Breast epithelium (tissue), 4 donors: ENCODE results near the gene UNKL. TPM values are rescaled to one million over a fixed set of nuclear protein-coding genes. Genes with fewer than 3 reads are reported as not detected.
"Not testable (repeated sequence)": the region's sequence is repeated elsewhere in the genome, so short reads cannot be mapped to it uniquely, and the experiment has no call there.

ENCODE experiments used
- DNase-seq, 2 donors: peaks; one replicate each; pipeline ENCODE4 v3.0.0-alpha.2; 2019; ENCODE audit warnings: low spot score in 2 of 2
- H3K27ac ChIP-seq, 2 donors: fragments of 200-600 bp; sonication (generic) in 1 of 2; one replicate each; pipeline ENCODE4 v1.5.1; 2016 to 2019; ENCODE audit warnings: mild to moderate bottlenecking in 1 of 2
- H3K27me3 ChIP-seq, 2 donors: fragments of 200-600 bp; sonication (generic) in 1 of 2; one replicate each; pipeline versions ENCODE4 v1.5.1 to v1.6.0; 2017 to 2019; ENCODE audit warnings: control low read depth in 1 of 2, mild to moderate bottlenecking in 1 of 2
- H3K36me3 ChIP-seq: fragments of 200-600 bp; one replicate; pipeline ENCODE4 v1.5.1; 2019
- H3K4me1 ChIP-seq, 2 donors: fragments of 200-600 bp; sonication (generic); one replicate each; pipeline ENCODE4 v1.5.1; 2016 to 2019; ENCODE audit warnings: control low read depth in 1 of 2
- H3K4me3 ChIP-seq, 3 donors: fragments of 200-600 bp; sonication (generic); 1 replicate in 2 of 3; 2 replicates in 1 of 3; pipeline ENCODE4 v1.5.1; 2016 to 2019; ENCODE audit warnings: mild to moderate bottlenecking in 3 of 3, moderate library complexity in 2 of 3
- H3K9me3 ChIP-seq, 2 donors: fragments of 200-600 bp; sonication (generic) in 1 of 2; one replicate each; pipeline ENCODE4 v1.5.1; 2016 to 2019; ENCODE audit warnings: control low read depth in 1 of 2
- POLR2A ChIP-seq: fragments of 450-650 bp; IDR thresholded peaks from one replicate; pipeline ENCODE4 v1.6.1; 2016; ENCODE audit warnings: antibody characterized with exemption, mild to moderate bottlenecking, moderate library complexity
- POLR2AphosphoS5 ChIP-seq, 3 donors: sonication (generic); formaldehyde crosslinking; IDR thresholded peaks; one replicate each; pipeline ENCODE4 v1.6.1; 2017; ENCODE audit warnings: antibody characterized with exemption in 3 of 3
- intact Hi-C: fragments of 100-400 bp; cut with DNase I; formaldehyde crosslinking; loops from one replicate; pipeline ENCODE4 v1.15.1; 2023; ENCODE audit warnings: low total_unique reads
- total RNA-seq, 3 donors: library from RNA; depleted of rRNA; stranded (reverse); fragments of >200 nt; gene quantifications; one replicate each; pipeline ENCODE4 v1.1.0, GENCODE V29; 2016
- TF ChIP-seq, protein P1 (sequence below), 3 donors: fragments of 450-650 bp; IDR thresholded peaks; one replicate each; pipeline ENCODE4 v1.5.1; 2016 to 2017; ENCODE audit warnings: antibody characterized with exemption in 3 of 3, mild to moderate bottlenecking in 3 of 3, moderate library complexity in 3 of 3

The UNKL gene
- total RNA-seq, 3 donors from 2014 or later = 18.6 to 28.5 (median 27.5) TPM

DNA sequence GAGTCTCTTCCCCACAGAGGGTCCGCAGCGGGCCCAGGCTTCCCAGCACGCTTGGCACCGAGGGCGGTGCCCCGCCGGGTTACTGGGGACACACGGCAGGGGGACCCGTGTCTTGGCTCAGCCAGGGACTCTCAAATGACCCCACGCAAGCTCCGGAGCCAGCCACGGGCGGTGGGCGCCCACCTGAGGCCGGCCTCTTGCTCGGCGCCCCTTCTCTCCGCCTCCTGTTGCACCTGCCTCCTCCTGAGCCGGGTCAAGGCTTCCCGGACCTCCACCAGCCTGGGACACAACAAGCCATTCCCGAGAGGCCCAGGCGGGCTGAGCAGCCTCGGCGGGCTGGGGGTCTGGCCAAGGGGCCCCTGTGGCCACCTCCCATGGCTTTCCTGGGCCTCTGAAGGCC, 28.2 kb upstream of the UNKL start:
- intact Hi-C loops = no loop called here
- H3K27ac ChIP-seq = no peak overlapping the region
- TF ChIP-seq, protein P1, sequence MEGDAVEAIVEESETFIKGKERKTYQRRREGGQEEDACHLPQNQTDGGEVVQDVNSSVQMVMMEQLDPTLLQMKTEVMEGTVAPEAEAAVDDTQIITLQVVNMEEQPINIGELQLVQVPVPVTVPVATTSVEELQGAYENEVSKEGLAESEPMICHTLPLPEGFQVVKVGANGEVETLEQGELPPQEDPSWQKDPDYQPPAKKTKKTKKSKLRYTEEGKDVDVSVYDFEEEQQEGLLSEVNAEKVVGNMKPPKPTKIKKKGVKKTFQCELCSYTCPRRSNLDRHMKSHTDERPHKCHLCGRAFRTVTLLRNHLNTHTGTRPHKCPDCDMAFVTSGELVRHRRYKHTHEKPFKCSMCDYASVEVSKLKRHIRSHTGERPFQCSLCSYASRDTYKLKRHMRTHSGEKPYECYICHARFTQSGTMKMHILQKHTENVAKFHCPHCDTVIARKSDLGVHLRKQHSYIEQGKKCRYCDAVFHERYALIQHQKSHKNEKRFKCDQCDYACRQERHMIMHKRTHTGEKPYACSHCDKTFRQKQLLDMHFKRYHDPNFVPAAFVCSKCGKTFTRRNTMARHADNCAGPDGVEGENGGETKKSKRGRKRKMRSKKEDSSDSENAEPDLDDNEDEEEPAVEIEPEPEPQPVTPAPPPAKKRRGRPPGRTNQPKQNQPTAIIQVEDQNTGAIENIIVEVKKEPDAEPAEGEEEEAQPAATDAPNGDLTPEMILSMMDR (IDR thresholded peaks at IDR 0.05) = no peak
- no peak for TF ChIP-seq POLR2AphosphoS5 (IDR thresholded peaks at IDR 0.05)
- TF ChIP-seq POLR2A = no peak

DNA sequence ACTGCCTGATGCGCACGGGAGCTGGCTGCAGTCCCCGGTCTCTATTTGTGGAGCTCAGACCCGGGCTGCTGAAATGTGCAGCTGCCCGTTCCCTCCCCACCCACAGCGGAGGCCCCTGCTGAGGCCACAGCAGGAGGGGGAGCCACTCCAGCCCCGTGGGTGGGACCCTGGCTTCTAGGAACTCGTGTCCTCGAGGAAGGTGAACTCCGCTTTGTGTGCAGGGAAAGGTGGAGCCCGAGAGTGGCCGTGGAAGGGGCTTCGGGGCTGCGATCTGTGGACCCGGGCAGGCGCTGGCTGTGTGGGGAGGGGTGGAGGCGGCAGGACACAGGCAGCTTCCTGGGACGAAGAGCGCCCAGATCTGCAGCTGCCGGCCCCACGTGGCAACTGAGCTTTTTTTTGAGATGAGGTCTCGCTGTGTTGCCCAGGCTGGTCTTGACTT, 26.9 kb upstream of the UNKL start:
- Histone ChIP-seq H3K9me3 (no peaks in the 10 kb centered on the region), H3K27me3 (no peaks in the 10 kb centered on the region), H3K4me3 (no peak overlapping the region), H3K27ac (no peak overlapping the region), H3K4me1 (no peaks in the 10 kb centered on the region), H3K36me3 (no peaks in the 10 kb centered on the region)
- TF ChIP-seq, protein P1 (IDR thresholded peaks at IDR 0.05) = no peak
- TF ChIP-seq POLR2AphosphoS5 (IDR thresholded peaks at IDR 0.05) (no peak), POLR2A (no peak)
- DNase-seq = no peak
- intact Hi-C loops = no loop called here

More for the DNA sequence above, 28.2 kb upstream of the UNKL start:
- H3K36me3 ChIP-seq = no peaks in the 10 kb centered on the region
- H3K27me3 ChIP-seq = no peaks in the 10 kb centered on the region
- H3K4me3 ChIP-seq = no peak overlapping the region
- H3K4me1 ChIP-seq = no peaks in the 10 kb centered on the region
- no peak for DNase-seq
- no peaks in the 10 kb centered on the region for H3K9me3 ChIP-seq

DNA sequence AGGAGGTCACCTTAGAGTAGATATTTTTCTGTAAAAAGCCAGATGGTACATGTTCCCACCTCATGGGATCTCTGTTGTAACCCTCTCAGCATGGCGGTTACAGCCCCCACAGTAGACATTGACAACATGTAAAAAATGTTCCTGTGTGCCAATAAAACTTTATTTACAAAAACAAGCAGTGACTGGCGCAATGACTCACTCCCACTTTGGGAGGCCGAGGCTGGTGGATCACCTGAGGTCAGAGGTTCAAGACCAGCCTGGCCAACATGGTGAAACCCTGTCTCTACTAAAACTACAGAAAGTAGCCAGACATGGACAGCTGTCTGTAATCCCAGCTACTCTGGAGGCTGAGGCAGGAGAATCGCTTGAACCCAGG, 25.2 kb upstream of the UNKL start:
- H3K4me3 ChIP-seq, H3K9me3 ChIP-seq, H3K27ac ChIP-seq, H3K4me1 ChIP-seq, H3K36me3 ChIP-seq, H3K27me3 ChIP-seq, DNase-seq, intact Hi-C loops: not testable (repeated sequence)

DNA sequence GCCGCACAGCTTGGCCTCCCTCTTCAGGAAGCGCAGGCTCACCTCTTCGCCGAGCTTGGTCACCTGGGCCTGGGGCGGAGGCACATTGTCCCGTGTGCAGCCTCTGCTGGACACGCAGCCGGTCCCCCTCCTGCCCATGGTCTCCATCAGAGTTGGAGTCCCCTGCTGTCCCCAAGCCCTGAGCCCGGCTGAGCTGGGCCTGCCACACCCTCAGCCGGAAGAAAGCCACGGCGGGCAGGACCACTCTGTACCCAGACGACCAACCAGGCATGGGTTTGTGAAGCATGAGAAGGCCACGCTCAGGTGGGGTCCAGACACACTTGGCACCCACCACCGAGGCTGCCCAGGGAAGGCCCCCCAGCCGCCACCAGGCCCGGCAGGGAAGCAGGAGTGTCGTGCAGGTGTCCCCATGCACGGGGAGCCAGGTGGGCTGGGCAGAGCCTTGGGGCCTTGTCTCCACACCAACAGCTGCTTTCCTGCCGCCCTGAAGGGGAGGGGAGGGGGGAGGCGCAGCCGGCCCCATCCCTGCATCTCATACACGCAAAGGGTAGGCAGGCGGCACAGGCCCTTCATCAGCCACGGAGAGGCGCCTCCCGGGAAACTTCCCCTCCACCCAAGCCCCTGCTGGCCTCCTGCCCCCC, 24.7 kb upstream of the UNKL start:
- no peak for DNase-seq
- no peak overlapping the region for H3K4me3 ChIP-seq
- intact Hi-C loops = no loop called here
- no peaks in the 10 kb centered on the region for H3K36me3 ChIP-seq
- no peaks in the 10 kb centered on the region for H3K9me3 ChIP-seq
- TF ChIP-seq POLR2A (no peak), POLR2AphosphoS5 (IDR thresholded peaks at IDR 0.05) (no peak)
- TF ChIP-seq, protein P1 (IDR thresholded peaks at IDR 0.05) = no peak
- no peak overlapping the region for H3K27ac ChIP-seq
- H3K27me3 ChIP-seq = no peaks in the 10 kb centered on the region
- no peaks in the 10 kb centered on the region for H3K4me1 ChIP-seq

DNA sequence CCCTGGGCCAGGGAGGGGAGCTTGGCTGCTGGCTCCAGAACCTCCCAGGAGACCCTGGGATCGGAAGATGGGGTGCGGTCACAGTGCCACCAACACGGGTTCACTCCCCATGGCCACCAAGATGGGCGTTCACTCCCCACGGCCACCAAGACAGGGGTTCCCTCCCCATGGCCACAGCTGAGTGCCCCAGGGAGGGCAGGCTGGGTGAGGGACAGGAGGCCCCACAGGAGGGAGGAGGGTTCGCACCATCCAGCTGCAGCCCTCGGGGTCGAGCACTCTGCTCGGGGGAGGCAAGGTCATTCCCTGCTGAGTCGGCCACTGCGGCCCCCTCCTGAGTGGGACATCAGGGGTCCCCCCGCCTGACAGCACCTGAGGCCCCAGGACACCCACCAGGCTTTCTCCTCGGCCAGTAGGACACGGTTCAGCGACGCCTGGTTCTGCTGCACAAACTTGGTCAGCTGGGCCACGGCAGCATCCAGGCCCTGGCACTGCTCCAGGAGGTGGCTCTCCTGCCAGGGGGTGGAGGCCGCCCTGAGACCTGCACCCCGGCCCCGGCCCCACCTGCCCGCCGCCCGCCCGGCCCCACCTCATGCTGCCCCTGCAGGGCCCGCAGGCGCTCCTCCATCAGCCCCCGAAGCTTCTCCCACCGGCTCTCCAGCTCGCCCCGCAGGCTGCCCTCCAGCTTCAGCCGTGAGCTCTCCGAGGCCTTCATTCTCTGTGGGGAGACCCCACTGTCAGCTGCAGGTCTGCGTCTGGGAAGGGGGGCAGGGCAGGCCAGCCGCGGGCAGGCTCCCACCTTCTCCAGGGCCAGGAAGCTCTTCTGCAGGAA, 23.9 kb upstream of the UNKL start:
- Histone ChIP-seq H3K4me1 (no peaks in the 10 kb centered on the region), H3K27me3 (no peaks in the 10 kb centered on the region), H3K27ac (no peak overlapping the region), H3K4me3 (no peak overlapping the region), H3K9me3 (no peaks in the 10 kb centered on the region), H3K36me3 (no peaks in the 10 kb centered on the region)
- no peak for DNase-seq
- intact Hi-C loops = no loop called here
- TF ChIP-seq POLR2AphosphoS5 (IDR thresholded peaks at IDR 0.05) (no peak), POLR2A (no peak)
- TF ChIP-seq, protein P1 (IDR thresholded peaks at IDR 0.05) = no peak
